Rectal smooth muscle tissue (tissue), 1 donor: ENCODE data around the gene CEBPG.

Experiments used
- H3K27ac ChIP-seq: one replicate; pipeline ENCODE4 v1.7.0; 2013; ENCODE audit warnings: low read depth, low read length, inconsistent platforms
- H3K27me3 ChIP-seq: one replicate; pipeline ENCODE4 v1.7.0; 2013; ENCODE audit warnings: low read length; ENCODE audit not compliant: control insufficient read depth, insufficient read depth
- H3K36me3 ChIP-seq: one replicate; pipeline ENCODE4 v1.7.0; 2013; ENCODE audit warnings: low read length; ENCODE audit not compliant: control insufficient read depth, insufficient read depth
- H3K4me1 ChIP-seq: one replicate; pipeline ENCODE4 v1.7.0; 2013; ENCODE audit warnings: low read length; ENCODE audit not compliant: control insufficient read depth, insufficient read depth
- H3K4me3 ChIP-seq: one replicate; pipeline ENCODE4 v1.7.0; 2013; ENCODE audit warnings: low read length
- H3K9ac ChIP-seq: one replicate; pipeline ENCODE4 v1.7.0; 2013; ENCODE audit warnings: low read length

CEBPG gene

GRCh38 chr19:33419788-33420130, 46.2 kb downstream of the CEBPG start:
- H3K9ac ChIP-seq = no peak overlapping the region
- no peaks in the 10 kb centered on the region for H3K27me3 ChIP-seq
- no peak overlapping the region for H3K27ac ChIP-seq
- H3K4me3 ChIP-seq = no peak overlapping the region
- H3K4me1 ChIP-seq = peaks cover 4% of the 10 kb centered on the region
- no peaks in the 10 kb centered on the region for H3K36me3 ChIP-seq

- Histone ChIP-seq H3K36me3 (no peaks in the 10 kb centered on the region), H3K4me3 (no peak overlapping the region), H3K27me3 (no peaks in the 10 kb centered on the region), H3K27ac (no peak overlapping the region), H3K4me1 (peaks cover 4% of the 10 kb centered on the region), H3K9ac (no peak overlapping the region)
Observed at GRCh38 chr19:33420821-33421220, 47.3 kb downstream of the CEBPG start.

GRCh38 chr19:33421368-33421767, 47.9 kb downstream of the CEBPG start:
- peaks cover 4% of the 10 kb centered on the region for H3K4me1 ChIP-seq
- H3K27ac ChIP-seq = no peak overlapping the region
- H3K27me3 ChIP-seq = no peaks in the 10 kb centered on the region
- H3K36me3 ChIP-seq = no peaks in the 10 kb centered on the region
- no peak overlapping the region for H3K9ac ChIP-seq
- no peak overlapping the region for H3K4me3 ChIP-seq

GRCh38 chr19:33422369-33423180, 49.1 kb downstream of the CEBPG start:
- Histone ChIP-seq H3K4me3 (no peak overlapping the region), H3K9ac (no peak overlapping the region), H3K27me3 (no peaks in the 10 kb centered on the region), H3K27ac (no peak overlapping the region), H3K4me1 (no peaks in the 10 kb centered on the region), H3K36me3 (no peaks in the 10 kb centered on the region)

GRCh38 chr19:33424181-33424580, 50.7 kb downstream of the CEBPG start:
- Histone ChIP-seq H3K4me3 (no peak overlapping the region), H3K27ac (no peak overlapping the region), H3K9ac (no peak overlapping the region), H3K27me3 (no peaks in the 10 kb centered on the region), H3K4me1 (no peaks in the 10 kb centered on the region), H3K36me3 (no peaks in the 10 kb centered on the region)

- H3K4me1 ChIP-seq = no peaks in the 10 kb centered on the region
- H3K36me3 ChIP-seq = no peaks in the 10 kb centered on the region
- H3K27me3 ChIP-seq = no peaks in the 10 kb centered on the region
- H3K4me3 ChIP-seq = no peak overlapping the region
- no peak overlapping the region for H3K27ac ChIP-seq
- no peak overlapping the region for H3K9ac ChIP-seq
Observed at GRCh38 chr19:33426621-33427361, 53.3 kb downstream of the CEBPG start.

GRCh38 chr19:33427801-33428626, 54.5 kb downstream of the CEBPG start:
- Histone ChIP-seq H3K27ac (no peak overlapping the region), H3K4me3 (no peak overlapping the region), H3K9ac (no peak overlapping the region), H3K36me3 (no peaks in the 10 kb centered on the region), H3K27me3 (no peaks in the 10 kb centered on the region), H3K4me1 (no peaks in the 10 kb centered on the region)

GRCh38 chr19:33428627-33429125, 55.2 kb downstream of the CEBPG start:
- Histone ChIP-seq H3K4me3 (no peak overlapping the region), H3K27me3 (no peaks in the 10 kb centered on the region), H3K9ac (no peak overlapping the region), H3K4me1 (no peaks in the 10 kb centered on the region), H3K27ac (no peak overlapping the region), H3K36me3 (no peaks in the 10 kb centered on the region)

- Histone ChIP-seq H3K27me3 (no peaks in the 10 kb centered on the region), H3K4me1 (peaks cover 1% of the 10 kb centered on the region), H3K9ac (no peak overlapping the region), H3K36me3 (no peaks in the 10 kb centered on the region), H3K27ac (no peak overlapping the region), H3K4me3 (no peak overlapping the region)
Observed at GRCh38 chr19:33429891-33430673, 56.6 kb downstream of the CEBPG start.

GRCh38 chr19:33430674-33431277, 57.3 kb downstream of the CEBPG start:
- H3K27me3 ChIP-seq = no peaks in the 10 kb centered on the region
- H3K4me1 ChIP-seq = peaks cover 2% of the 10 kb centered on the region
- no peaks in the 10 kb centered on the region for H3K36me3 ChIP-seq
- no peak overlapping the region for H3K27ac ChIP-seq
- no peak overlapping the region for H3K9ac ChIP-seq
- H3K4me3 ChIP-seq = no peak overlapping the region

GRCh38 chr19:33432015-33432414, 58.5 kb downstream of the CEBPG start:
- Histone ChIP-seq H3K9ac (no peak overlapping the region), H3K27ac (no peak overlapping the region), H3K36me3 (no peaks in the 10 kb centered on the region), H3K4me3 (no peak overlapping the region), H3K4me1 (peaks cover 2% of the 10 kb centered on the region), H3K27me3 (no peaks in the 10 kb centered on the region)
